HG02884 (cell line): ENCODE data around the gene PHYHIPL.

Source experiments
- ATAC-seq: cut with Tn5 transposase; IDR thresholded peaks from one replicate; pipeline ENCODE4 v1.9.1; 2021; ENCODE audit warnings: mild to moderate bottlenecking, moderate library complexity; ENCODE audit not compliant: unreplicated experiment

Gene PHYHIPL

DNA sequence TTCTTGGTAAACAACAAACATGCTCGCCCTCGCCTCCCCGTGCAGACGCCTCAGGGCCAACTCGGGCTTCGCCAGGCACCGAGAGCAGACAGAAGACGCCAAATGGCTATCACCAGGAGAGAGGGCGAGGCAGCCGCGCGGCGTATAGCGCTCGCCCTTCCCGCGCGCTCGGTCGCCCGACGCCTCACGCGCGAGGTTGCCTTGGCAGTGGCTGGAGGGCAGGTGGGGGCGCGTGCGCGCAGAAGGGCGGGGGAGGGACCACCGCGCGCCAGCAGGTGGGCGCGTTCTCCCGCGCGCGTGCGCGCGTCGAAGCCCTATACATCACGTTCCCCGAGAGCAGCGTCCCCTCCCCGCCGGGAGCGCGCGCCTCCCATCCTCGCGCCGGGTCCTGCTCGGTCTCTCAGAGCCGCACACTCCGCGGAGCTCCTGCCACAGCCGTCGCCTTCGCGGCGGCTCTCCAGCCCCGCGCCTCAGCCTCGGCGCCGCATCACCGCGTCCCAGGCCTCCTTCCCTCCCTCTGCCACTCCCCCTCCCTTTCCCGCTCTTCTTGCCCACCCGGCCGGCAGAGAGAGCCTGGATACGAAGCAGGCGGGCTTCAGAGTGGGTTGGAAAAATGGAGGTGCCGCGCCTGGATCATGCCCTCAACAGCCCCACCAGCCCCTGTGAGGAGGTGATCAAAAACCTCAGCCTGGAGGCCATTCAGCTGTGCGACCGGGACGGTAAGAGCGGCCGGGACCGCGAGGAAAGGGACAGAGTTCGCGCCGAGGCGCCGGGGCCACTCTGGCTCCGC is at the start of gene PHYHIPL:
Gene PHYHIPL, plus strand, starts transcription at position 403 of the 790 bp plus-strand sequence. Its CDS starts 211 bp downstream, at position 614.
- no peak for ATAC-seq

DNA sequence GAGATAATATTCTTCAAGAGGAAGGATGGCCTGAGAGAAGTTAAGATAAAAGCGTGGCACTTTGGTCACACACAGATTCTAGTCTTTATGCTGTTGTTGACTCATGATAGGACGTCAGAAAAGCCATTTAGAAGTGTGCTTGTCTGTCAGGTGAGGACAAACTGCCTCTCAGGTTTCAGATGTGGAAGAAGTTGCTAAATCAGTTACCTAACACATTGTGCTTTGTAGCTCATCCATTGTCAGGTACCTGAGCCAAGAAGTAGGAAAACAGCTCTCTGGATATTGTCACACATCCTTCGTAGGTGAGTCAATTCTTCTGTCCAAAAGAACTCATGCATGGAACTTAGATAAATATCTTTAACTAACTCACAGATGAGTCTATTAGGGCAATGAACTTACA is 49.5 kb upstream of the PHYHIPL start:
- no peak for ATAC-seq

DNA sequence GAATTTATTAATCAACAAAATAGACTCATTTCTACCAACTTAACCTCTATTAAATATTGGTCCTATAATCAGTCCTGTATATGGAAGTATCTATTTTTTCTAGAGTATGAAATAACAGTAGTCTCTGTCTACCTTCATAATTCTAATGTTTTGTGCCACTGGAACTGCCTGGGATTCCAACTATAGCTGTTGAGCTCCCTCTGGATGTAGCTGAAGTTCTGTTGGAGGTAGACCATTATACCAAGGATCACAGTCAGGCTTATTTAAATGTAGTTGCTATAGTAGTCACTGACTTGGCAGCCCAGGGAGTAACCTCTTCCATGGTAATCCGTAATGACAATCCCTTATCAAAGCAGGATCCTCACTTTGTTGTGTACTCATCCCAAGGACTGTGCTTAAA is 48.5 kb upstream of the PHYHIPL start:
- no peak for ATAC-seq

DNA sequence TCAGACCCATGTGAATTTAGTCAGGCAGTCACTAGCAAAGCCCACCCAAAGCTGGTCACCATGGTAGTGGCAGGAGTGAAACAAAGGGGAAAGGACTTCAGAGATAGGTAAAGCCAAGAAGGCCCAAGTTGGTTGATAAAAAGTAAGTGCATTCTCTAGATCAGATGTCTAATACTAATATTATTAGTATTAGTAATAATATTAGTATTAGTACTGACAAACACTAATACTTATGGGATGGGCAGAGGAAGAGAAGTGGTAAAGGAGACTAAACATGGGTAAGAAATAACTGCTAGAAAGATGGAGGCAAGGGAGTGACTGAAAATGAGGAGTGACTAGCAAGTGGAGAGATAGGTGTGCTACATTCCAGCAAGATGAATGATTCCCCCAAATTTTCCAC is 46.6 kb upstream of the PHYHIPL start:
- no peak for ATAC-seq

DNA sequence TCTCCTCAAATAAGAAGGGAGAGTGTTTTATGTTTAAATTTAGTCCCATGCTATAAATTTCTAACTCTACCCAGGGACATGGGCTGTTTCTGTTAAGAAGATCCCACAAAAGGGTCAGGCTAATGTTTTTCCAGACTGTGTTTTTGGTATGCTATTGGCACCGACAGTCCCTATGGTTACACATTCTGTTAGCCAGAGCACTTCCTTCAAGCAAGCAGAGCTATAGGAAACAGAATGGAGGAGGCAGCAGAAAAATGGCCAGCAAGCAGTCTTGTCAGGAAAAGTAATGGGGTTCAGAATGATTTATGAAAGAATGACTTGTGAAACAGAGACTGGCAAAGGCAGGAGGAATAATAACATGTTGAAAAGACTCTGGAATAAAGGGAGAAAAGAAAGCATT is 44.8 kb upstream of the PHYHIPL start:
- ATAC-seq = no peak

DNA sequence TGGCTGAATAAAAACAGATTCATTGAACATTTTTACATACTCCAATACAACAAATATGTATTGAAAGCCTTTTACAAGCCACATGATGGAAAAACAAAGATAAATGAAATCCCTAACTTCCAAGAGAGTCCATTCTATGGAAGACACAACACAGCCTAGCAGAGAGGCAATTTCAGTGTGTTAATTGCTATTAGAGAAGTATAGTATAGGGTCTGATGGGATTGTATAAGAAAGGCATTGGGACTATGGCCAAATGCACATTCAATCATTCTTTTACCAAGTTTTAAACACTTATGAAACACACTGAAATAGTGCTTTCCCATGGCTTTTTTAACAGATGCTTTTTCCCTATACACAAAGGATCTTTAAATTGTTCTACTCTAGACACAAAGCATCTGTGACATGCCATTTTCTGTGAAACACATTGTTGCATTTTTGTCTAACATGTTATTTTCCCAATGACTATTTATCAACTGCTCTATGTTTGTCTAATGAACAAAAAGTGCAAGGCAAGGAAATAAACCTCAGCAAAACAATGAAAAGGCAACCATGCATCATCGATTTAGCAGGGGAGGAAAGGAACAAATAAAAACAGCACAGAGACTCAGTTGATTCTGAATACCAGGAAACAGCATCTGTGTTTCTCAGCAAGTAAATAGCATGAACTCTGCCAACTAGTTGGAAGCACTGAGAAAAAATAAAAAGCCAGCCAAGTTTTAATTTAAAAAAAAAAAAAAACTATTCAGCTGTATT is 42.4 kb upstream of the PHYHIPL start:
- ATAC-seq = no peak

DNA sequence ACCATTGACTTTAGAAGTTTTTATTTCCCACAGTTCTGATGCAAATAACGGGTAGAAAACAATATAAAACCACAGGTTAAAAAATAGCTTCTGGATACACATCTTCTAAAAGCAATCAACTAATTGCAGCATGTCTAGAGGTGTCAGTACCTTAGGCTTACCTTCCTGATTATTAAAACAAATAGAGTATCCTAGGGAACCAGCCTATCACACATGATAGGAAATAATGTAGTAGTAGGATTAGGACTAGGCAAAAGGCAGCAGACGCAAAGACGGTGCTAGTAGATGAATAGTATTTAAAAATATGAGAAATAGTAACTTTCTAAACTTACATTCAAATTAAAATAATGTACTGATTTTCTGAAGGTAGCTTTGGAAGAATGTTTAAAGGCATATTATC is 41.7 kb upstream of the PHYHIPL start:
- no peak for ATAC-seq

DNA sequence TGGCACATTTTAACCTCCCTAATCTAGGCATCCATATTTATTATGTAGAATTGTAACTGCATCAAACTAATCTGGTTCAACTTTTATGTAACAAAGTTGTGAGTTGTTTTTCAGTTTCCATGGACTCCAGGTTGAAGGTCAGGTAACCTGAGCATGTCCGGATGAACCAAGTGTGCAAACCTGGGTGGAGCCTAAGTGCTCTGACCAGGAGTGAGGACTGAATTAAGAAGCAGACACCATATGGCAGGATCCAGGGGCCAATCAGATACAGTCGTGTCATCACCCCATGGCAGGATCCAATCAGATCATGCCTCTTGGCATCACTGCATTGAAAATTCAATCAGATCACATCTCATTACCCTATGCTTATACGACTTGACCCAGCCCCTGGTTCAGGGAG is 41.2 kb upstream of the PHYHIPL start:
- no peak for ATAC-seq

DNA sequence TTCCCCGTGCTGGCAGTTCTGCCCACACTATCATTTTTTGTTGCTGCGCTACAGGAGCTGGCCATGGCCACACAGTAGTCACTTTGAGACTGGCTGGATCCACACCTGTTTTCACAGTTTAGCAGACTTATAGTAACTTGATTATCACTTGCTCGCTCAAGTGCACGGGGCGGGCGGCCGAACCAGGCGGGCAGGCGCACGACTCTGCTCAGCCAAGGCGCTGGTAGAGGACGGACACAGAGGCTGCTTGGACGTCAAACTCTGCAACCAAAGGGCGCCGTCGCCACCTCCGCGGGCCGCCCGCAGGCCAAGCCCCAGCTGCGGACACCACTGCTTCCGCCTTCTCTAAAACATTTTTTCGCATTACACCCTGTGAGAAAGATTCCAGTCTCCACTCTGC is 38.4 kb upstream of the PHYHIPL start:
- no peak for ATAC-seq

DNA sequence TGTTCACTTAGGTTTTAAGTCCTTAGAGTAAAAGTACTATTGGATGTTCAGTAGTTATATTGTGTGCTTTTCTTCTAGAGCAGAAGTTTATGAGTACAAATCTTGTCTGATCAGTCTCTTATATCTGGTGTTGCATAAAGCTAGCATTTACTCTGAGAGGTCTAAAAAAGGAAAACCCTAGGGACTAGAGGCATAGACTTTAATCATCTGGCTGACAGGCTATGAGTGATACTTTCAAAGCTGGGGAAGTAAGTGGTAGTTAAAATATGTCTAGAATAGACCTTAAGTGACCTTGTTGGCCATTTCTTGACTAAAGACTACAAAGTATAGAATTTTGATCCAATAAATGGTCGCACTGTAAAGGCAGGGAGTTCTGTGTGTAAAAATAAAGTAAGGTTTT is 32.9 kb upstream of the PHYHIPL start:
- ATAC-seq = no peak

DNA sequence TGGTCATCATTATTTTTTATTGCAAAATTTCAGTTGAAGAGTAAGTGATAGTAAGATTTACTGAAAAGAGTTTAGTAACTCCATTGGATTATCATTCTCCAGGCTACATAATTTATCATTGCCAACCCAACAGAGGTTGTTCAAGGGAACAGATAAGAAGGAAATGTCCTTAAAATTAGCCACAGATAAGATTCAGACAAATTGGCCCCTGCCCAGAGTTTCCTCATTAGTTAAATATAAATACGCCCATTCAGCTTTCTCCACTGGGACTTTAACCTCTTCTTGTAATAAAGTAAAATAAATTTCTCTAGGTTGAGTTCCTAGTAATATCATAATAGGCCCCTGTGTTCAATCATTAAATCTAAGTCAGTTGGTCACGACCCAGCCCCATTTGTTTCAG is 27.7 kb upstream of the PHYHIPL start:
- no peak for ATAC-seq

DNA sequence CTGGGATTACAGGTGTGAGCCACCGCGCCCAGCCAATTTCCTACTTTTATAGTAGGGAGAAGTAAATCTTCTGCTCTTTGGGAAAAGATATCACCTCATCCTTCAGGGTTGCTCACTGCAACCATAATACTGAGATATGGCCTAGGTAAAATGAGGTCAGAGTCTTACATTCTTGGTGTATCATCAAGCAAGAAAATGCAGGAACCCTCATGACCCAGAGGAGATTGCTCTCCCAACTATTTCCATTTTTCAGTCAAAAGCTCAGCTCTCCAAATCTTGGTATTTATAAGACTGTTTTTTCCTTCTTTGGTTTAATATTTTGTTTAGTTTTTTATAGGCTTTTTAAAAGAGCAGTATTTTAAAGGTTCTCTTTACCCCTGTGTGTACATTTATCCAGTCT is 20.9 kb upstream of the PHYHIPL start:
- no peak for ATAC-seq

DNA sequence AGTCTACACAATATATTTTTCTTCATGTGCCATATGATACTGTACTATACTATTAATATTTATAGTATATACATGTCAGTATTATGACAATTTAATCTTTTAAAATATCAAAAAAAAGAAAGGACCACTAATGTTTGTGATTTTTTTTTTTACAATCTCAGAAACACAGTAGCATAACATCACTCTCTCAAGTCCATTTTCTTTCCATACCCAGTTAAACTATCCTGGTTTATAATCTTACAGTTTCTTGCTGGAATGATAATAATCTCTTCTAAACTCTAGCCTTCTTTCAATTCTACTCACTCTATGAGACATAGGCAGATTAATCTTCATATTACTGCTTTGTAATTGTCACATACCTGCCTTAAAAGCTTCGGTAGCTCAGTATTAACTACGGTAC is 8.9 kb upstream of the PHYHIPL start:
- no peak for ATAC-seq

DNA sequence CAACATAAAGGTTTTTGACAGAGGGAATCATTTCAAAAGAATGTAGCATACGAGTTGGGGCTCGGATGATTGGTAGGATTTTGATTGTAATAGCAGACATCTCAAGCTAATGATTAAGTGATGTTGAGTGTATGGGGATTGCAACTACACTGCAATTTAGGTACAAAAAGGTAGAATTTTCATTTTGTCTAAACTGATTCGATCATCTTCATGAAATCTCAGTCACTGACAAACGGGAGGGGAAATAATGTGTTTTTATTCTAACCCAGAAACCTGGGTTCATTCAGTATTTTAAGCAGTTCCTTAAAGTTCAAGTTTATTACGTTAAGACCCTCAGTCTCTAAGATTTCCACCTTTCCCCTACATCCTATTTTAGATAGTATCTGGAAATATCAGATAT is 3.9 kb upstream of the PHYHIPL start:
- no peak for ATAC-seq

DNA sequence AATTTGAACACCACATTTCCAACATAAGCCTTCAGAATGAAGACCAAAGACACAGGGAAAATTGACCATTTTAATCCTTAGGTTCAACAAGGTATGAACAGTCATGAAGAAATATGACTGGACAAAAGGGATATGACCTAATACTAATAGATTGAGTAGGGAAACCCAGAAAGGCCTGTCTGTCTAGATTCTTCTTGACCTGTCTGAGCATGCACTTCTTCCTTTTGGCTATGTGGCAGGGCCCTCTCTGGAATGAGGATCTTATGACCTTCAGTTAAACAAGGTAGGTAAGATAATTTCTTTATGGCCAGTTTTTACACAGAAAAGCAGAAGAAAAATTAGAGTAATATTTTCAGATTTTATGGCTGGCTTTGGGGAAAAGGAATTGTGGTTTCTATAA is 3.0 kb upstream of the PHYHIPL start:
- ATAC-seq = no peak

DNA sequence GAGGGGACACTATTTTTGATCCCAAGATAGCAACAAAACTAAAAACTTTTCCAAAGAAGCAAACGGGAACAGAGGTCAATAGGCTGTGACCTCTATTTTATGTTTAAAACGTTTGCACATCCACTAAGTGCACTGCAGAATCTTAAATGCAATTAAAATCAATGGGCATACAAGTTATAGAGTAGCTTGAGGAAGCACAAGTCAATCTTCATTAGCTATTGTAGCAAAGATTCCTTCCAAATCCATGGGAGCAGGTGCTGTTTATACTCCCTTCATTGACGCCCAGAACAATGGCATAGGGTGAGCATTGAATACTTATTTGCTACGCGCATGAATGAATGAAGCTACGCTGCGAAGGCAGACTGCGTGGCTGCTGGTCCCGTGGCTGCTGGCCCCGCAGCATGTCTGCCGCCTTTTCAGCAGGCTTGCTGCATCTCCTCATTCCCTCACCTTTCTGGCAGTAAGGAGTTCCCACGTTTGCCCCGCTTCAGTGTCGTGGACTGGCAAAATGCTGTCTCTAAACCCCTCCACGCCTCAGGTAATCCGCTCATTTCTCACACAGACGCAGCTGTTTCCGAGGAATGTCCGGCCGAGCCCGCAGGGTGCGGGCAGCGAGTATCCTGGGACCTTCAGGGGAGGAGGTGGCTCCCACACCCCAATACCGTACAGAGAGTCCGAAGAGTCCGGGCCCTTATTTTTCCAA is 754 bp upstream of the PHYHIPL start:
- no peak for ATAC-seq

DNA sequence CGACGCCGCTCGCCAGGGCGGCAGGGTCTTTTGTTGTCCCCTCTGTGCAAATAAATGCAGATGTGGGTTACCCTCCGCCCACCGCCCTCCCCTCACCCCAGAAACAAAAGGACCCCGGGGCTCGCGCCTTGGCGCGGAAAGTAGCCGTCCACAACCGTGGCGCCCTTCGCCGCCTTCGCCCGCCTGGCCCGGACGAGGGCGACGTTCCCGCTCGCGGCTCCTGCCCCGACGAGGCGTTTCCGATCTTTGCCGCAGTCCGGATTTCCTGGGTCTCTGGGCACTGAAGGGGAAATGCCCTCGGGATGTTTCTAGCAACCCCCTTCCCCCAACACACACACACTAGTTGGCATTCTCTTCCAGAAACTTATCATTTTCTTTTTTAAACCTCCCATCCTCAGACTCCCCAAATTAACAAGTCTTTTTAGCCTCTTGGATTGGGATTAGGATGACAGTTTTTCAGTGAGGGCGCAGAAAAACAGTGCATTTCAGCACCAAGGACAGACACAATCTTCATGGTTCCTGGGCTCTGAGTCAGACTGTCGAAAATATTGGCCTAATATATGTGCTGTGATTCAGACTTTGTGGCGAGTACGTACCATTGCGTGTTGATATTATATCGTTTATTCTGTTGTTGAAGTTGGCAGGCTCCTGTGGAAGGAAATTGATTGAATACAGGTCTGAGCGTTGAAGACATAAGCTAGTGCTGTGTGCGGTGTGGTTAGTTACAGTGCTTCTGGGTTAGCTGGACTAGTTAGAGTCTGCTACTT is 771 bp downstream of the PHYHIPL start:
- no peak for ATAC-seq

DNA sequence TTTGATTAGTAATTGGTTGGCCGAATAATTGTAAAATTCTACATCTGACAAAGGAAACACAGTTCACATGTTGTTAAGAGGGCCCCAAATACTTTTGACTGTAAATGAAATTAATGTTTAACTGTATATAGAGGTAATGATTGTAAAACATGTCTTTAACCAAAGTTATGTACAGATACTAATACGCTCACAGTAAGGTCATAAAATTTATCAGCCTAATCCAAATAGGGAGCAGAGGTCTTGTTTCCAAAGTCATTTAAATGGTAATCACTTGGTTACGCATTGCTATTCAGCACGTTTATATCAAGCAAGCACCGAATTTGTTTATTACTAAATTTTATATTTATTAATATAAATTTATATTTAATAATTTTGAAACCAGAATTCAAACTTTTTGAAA is 1.4 kb downstream of the PHYHIPL start:
- ATAC-seq = no peak

DNA sequence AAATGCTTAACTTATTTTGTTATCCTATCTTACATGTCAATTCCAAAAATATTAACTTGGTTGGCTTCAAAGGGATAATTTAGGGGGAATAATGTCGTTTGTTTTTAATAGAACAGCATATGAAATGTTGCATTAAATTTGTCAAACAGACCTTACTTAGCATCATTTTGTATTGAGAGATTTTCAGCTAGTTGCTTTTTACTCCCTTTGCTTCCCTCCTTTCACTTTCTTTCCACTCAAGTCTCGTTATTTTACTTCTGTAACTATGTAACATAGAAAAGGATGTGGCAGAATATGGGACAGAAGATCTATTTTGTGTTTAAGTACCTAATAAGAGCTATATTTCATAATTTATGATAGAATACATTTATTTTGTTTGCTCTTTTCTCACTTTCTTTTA is 2.6 kb downstream of the PHYHIPL start:
- no peak for ATAC-seq

DNA sequence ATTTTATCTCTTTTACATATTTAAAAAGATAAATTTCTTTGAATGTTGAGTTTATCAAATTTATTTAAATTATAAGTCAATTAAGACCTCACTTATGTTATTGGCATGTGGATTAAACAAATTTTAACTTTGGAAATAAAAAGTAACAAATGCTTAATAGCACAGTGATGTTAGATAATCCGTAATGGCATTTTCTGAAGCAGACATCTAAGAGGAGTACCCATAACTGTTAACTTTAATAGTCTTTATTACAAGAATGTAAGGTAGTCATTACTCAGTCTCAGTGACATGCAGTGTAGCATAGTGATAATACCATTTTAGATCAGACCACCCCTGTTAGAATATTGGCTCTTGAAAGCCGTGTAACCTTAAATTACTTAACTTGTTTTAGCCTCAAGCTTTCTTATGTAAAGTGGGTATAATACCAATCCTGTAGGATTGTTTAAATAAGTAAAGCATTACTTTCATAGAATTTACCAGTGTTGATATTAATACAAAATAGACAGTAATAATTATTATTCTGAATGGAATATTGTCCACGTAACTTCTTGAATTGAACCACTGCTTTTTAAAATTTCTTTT is 4.3 kb downstream of the PHYHIPL start:
- ATAC-seq = no peak

DNA sequence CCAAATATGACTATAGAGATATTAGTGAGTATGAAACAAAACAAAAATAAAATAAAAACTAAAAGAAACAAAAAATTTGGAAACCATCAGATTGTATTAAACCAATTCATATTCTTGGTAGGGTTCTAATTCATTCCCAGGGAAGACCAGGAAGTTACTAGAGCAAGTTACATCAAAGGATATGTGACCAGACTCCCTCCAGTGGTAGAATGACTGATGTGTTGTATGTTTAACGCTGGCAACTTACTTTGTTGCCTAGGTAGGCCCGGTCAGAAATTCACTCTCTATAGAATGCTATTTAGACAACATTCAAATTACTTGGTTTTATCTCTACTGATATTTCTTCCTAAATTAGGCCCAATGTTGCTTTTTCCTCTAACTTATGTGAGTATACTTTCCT is 5.2 kb downstream of the PHYHIPL start:
- ATAC-seq = peak; percentile 74
